WI38 (cell line): ENCODE results near the gene ELAC1.

Experiments used
- H3K4me3 ChIP-seq: 2 replicates; pipeline ENCODE4 v1.5.1; 2011; ENCODE audit warnings: low read depth, mild to moderate bottlenecking, control low read depth, low read length
- TF ChIP-seq, protein P1 (sequence below): IDR thresholded peaks from 2 replicates; pipeline ENCODE4 v1.5.1; 2012; ENCODE audit warnings: low read depth, mild to moderate bottlenecking, control low read depth, low read length

The ELAC1 gene

DNA sequence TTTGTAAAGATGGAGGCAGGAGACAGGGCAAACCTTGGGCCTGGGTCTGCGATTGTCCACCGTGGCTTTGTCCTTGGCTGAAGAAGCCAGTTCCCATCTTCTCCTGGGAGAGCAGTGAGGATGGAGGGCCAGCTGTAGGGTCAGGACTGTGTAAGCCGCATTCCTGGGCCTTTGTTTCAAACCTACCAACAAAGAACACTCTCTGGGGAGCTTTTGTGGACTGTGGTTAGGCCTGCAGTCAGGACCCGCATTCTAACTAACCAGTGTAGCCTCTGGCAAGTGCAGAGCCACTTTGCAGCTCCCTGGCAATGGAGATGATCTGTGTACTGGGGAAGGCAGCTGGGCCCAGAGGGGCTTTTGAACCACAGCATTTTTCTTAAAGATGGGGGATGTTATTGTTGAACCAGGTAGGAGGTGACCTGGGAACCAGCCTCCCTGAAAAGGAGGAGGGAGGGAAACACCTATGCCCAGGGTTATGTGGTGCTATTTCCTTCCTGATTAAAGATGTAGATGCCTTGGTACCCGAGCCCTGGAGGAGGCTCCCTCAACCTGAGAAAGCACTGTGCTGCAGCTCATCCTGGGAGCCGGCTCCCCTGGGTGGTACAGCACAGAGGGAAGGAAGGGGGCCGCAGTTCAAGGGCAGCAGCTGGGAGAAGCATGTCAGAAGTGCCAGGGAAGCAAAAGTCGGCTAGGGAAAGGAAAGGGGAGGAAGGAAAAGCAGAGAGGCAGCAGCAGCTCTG, 49.5 kb downstream of the ELAC1 start:
- H3K4me3 ChIP-seq, result no peak overlapping the region
- TF ChIP-seq, protein P1, sequence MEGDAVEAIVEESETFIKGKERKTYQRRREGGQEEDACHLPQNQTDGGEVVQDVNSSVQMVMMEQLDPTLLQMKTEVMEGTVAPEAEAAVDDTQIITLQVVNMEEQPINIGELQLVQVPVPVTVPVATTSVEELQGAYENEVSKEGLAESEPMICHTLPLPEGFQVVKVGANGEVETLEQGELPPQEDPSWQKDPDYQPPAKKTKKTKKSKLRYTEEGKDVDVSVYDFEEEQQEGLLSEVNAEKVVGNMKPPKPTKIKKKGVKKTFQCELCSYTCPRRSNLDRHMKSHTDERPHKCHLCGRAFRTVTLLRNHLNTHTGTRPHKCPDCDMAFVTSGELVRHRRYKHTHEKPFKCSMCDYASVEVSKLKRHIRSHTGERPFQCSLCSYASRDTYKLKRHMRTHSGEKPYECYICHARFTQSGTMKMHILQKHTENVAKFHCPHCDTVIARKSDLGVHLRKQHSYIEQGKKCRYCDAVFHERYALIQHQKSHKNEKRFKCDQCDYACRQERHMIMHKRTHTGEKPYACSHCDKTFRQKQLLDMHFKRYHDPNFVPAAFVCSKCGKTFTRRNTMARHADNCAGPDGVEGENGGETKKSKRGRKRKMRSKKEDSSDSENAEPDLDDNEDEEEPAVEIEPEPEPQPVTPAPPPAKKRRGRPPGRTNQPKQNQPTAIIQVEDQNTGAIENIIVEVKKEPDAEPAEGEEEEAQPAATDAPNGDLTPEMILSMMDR, result no peak

GRCh38 chr18:51020536-51020935, 52.7 kb downstream of the ELAC1 start:
- H3K4me3 ChIP-seq, result no peak overlapping the region
- TF ChIP-seq, protein P1, result no peak

DNA sequence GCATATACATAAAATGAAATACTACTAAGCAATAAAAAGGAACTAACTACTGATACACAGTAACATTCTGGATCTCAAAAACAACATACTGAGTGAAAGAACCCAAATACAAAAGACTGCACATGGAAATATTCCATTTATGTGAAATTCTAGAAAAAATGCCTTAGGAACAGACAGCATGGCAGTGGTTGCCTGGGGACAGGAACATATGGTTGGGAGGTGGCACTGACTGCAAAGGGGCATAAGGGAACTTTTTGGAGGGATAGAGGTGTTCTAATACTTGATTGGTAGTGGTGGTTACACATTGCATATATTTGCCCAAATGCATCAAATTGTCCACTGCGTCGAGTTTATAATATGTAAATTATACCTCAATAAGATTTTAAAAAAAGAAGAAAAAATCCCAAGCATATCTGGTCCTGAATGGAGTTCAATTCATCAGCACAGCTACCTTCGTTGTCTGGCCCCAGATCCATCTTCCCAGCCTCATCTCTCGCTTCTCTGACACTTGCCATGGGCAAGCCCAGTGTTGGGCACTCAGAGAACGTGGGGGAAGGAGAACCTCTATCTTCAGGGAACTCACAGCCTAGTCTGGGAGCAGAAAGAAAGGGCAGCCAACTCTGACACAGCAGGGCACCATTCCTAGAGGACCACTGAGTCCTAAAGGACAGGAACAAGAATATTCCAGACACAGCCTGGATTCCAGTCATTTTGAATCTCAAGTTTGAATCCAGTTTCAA, 53.6 kb downstream of the ELAC1 start:
- TF ChIP-seq, protein P1, result no peak
- H3K4me3 ChIP-seq, result no peak overlapping the region

DNA sequence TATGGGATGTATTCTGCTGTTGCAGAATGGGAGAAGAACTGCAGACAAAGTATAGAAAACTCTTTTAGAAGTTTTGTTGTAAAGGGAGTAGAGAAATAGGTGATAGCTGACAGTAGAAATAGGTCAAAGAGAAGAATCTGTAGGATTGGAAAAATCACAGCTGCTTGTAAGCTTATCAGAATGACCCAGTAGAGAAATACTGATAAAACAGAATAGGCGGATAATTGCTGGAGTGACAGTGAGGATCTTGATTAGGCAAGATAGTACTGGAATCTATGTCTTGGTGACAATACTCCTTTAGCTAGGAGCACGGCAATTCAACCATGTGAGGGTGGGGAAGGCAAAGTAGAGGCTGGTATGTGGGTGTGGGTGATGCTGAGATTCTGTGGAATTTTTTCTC, 57.7 kb downstream of the ELAC1 start:
- no peak overlapping the region for H3K4me3 ChIP-seq
- TF ChIP-seq, protein P1, result no peak

DNA sequence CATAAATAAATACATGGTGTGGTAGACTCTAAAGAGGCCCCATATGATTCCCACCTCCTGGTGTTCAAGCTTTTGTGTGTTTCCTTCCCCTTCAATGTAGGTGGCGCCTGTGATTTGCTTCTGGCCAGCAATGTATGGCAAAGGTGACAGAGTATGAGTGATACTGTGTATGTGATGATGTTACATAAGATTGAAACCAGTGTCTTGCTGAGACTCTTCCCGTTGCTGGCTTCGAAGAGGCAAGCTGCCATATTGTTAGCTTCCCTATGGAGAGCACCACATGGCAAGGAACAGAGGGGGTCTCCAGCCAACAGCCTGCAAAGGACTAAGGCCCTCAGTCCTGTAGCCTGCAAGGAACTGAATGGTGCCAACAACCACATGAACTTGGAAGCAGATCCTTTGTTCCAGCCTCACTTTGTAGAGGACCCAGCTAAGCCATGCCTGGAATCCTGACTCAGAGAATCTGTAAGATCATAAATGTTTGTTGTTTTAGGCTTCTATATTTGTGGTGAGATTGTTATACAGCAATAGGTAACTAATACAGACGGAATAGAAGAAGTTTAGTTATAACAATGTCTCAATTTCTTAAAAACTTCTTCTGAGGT, 60.5 kb downstream of the ELAC1 start:
- H3K4me3 ChIP-seq, result no peak overlapping the region
- TF ChIP-seq, protein P1, result no peak

GRCh38 chr18:51029378-51029693, 61.5 kb downstream of the ELAC1 start:
- TF ChIP-seq, protein P1, result no peak
- peak overlapping the region; percentile 89 for H3K4me3 ChIP-seq
